ENCODE measurements around the gene TRIM56.
"Not testable (repeated sequence)": the region's sequence is repeated elsewhere in the genome, so short reads cannot be mapped to it uniquely, and the experiment has no call there.

Gene TRIM56

GRCh38 chr7:101089876-101090275 is 4.6 kb downstream of the TRIM56 start:
- no peak for DNase-seq (ENCODE audit: low spot score)

DNA sequence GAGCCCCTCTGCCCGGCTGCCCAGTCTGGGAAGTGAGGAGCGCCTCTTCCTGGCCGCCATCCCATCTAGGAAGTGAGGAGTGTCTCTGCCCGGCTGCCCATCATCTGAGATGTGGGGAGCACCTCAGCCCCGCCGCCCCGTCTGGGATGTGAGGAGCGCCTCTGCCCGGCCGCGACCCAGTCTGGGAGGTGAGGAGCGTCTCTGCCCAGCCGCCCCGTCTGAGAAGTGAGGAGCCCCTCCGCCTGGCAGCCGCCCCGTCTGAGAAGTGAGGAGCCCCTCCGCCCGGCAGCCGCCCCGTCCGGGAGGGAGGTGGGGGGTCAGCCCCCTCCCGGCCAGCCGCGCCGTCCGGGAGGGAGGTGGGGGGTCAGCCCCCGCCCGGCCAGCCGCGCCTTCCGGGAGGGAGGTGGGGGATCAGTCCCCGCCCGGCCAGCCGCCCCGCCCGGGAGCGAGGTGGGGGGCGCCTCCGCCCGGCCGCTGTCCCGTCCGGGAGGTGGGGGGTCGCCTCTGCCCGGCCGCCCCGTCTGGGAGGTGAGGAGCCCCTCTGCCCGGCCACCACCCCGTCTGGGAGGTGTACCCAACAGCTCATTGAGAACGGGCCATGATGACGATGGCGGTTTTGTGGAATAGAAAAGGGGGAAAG is 7.1 kb downstream of the TRIM56 start:
- DNase-seq (ENCODE audit: low spot score), result not testable (repeated sequence)

- DNase-seq (ENCODE audit: low spot score), result peak; percentile 76
These were observed 8.6 kb downstream of the TRIM56 start for GRCh38 chr7:101093906-101094305.

GRCh38 chr7:101094376-101094775 is 9.1 kb downstream of the TRIM56 start:
- DNase-seq (ENCODE audit: low spot score), result peak; percentile 13

DNA sequence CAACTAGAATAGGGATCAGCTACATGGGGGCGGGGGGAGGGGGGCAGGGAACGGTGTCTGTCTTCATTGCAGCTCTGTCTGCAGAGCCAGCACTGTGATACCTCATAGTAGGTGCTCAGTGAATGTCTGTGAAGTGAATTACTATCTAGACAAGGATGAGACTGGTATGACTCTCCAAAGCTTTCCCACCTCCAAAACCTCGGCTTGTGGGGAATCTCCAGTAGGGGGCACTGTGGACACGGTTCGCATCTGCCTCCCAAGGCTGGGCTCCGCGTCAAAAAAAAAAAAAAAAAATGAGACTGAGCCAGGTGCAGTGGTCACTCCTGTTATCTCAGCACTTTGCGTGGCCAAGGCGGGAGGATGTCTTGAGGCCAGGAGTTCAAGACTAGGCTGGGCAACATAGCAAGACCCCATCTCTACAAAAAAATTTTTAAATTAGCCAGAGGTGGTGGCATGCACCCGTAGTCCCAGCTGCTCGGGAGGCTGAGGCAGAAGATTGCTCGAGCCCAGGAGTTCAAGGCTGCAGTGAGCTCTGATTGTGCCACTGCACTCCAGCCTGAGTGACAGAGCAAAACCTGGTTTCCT is 9.6 kb downstream of the TRIM56 start:
- peak; percentile 62 for DNase-seq (ENCODE audit: low spot score)

GRCh38 chr7:101096331-101096956 is 11.2 kb downstream of the TRIM56 start:
- DNase-seq (ENCODE audit: low spot score), result no peak

GRCh38 chr7:101096957-101097347 is 11.7 kb downstream of the TRIM56 start:
- DNase-seq (ENCODE audit: low spot score), result no peak

DNA sequence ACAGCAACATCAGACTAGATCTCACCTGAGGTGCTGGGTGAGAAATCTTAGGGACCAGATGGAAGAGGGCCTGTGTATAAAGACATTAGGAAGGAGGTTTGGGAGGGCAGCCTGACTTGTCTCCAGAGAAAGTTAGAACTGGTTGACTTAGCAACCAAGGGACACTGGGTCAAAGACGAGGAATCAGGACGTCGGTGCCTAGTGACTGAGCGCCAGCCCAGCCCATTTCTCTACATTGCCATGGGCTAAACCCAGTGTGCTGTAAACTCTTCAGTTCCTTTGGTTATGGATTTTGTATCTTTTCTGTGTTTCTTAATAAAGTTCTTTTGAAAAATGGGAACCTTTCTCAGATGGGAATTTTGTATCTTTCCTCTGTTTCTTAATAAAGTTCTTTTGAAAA is 12.3 kb downstream of the TRIM56 start:
- no peak for DNase-seq (ENCODE audit: low spot score)

DNA sequence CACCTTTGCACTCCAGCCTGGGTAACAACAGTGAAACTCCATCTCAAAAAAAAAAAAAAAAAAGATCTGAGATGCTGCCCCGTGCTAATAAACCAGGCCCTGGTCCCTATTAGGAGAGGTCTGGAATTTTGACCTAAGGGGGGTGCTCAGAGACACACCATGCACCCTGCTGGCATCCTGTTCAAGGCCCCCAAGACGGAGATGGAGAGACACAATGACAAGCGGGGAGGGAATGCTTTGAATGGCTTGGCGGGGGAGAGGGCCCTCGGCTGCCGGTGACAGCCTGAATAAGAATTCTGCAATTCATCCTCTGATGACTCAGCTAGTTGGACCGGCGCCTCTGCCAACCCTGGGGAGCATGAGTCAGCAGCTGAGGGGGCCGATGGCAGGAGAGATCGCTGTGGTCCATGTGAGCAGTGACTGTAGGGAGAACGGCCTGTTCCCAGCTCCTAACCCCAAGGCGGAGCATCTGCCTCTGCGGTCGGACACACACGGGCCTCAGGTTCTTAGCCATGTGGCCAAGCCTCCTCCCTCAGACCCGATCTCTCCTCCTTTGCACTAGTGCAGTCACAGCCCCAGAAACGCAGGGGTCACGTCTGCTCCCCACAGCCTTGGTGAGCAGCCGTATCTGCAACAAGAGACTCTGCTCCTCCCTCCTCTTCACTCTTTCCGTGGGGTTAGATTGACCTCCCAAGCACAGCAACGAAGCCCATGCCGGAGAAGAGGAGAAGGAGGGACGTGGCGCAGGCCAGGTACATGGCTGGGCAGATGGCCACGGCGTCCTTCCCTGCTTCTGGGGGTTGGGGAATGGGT is 14.9 kb downstream of the TRIM56 start:
- DNase-seq (ENCODE audit: low spot score), result peak; percentile 94

GRCh38 chr7:101100858-101101847 is 15.9 kb downstream of the TRIM56 start:
- no peak for DNase-seq (ENCODE audit: low spot score)

- no peak for DNase-seq (ENCODE audit: low spot score)
These were observed 16.7 kb downstream of the TRIM56 start for GRCh38 chr7:101102026-101102425.

- DNase-seq (ENCODE audit: low spot score), result not testable (repeated sequence)
These were observed 18.4 kb downstream of the TRIM56 start for GRCh38 chr7:101103701-101104100.

DNA sequence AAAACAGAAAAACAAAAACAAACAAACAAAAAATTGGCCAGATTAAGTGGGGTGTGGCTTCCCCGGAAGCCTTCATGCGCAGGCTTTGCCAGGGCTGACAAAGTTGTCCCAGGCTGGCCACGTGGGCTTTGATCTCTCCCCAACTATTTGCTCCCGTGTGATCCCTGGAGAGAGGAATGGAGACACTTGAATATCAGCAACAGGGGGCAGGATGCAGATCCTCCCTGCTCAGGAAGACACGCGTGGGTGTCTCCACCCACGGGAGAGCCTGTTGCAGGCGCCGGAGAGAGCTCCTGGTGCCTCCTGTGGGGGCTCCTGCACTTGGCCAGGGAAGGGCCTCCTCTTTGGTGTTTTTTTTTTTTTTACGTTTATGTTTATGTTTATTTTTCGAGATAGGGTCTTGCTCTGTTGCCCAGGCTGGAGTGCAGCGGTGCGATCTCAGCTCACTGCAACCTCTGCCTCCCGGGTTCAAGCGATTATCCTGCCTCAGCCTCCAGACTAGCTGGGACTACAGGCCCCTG is 19.0 kb downstream of the TRIM56 start:
- DNase-seq (ENCODE audit: low spot score), result no peak

DNA sequence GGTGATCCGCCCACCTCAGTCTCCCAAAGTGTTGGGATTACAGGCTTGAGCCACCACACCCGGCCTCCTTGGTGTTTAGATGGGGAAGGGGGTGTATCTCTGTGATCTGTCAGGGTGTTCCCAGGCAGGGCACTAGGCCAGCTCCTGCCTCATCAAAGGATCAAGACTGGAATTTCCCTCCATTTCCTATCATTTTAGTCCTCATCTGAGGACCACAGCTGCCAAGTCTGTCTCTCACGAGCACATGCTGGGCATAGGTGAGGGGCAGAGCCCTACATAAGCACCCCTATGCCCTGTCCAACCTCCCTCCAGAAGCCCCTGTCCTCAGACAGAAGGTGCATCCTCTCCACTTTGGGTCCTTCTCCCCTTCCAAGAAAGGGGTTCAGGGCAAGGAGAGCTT is 19.5 kb downstream of the TRIM56 start:
- no peak for DNase-seq (ENCODE audit: low spot score)

- DNase-seq (ENCODE audit: low spot score), result not testable (repeated sequence)
These were observed 20.0 kb downstream of the TRIM56 start for GRCh38 chr7:101105248-101105647.

DNA sequence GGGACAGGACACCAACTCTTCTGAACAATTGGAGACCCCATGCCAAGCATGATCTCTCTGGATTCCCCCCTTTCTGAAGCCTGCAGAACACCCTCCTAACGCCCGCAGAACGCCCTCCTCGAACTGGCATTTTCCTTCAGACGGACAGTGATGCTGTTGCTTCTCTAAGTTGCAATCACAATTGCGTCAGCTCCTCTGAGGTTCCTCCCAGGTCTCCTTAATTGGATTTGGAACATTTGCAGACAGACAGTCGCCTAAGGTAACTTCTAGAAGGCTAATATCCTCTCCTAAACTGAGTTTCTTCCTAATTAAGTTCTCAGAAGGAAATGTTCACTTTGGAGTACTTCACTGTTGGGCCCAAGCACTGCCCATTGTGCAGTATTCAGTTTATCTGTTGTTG is 21.1 kb downstream of the TRIM56 start:
- DNase-seq (ENCODE audit: low spot score), result no peak

GRCh38 chr7:101108330-101108857 is 23.1 kb downstream of the TRIM56 start:
- DNase-seq (ENCODE audit: low spot score), result no peak

DNA sequence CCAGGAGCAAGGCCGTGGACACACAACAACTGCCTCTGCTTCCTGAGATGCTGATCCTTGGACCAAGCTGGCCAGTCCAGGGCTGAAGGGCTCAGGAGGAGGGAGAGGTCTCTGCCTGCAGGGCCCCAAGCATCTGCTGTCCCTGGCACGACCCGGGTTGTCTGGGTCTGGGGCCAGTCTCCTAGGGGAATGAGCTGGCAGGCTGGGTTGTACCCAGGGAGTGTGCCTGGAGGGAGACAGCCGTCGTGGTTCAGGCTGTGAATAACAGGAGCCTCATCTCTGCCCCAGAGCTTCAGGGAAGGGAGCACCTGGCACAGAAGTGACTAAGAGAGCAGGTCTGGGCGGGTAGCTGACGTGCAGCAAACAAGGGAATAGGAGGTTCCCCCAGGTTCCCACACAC is 23.7 kb downstream of the TRIM56 start:
- DNase-seq (ENCODE audit: low spot score), result no peak

- no peak for DNase-seq (ENCODE audit: low spot score)
These were observed 24.1 kb downstream of the TRIM56 start for GRCh38 chr7:101109368-101109767.

- DNase-seq (ENCODE audit: low spot score), result no peak
These were observed 26.0 kb downstream of the TRIM56 start for GRCh38 chr7:101111261-101111660.

GRCh38 chr7:101112233-101112632 is 27.0 kb downstream of the TRIM56 start:
- DNase-seq (ENCODE audit: low spot score), result no peak

All from AG08396 (cell line).